Mucosa of descending colon (tissue), 3 donors: ENCODE results near the gene BCL2L1. TPM values are rescaled to one million over a fixed set of nuclear protein-coding genes. Genes with fewer than 3 reads are reported as not detected.

Experiments
- ATAC-seq: fragments of 200-7000 bp; cut with Tn5 transposase; one replicate; pipeline ENCODE4 v1.9.1; 2020; ENCODE audit warnings: mild to moderate bottlenecking, moderate library complexity
- DNase-seq, 3 donors: peaks; one replicate each; pipeline ENCODE4 v3.0.0-alpha.2; 2020
- H3K36me3 ChIP-seq: fragments of 200-600 bp; one replicate; pipeline ENCODE4 v1.8.0; 2021; ENCODE audit warnings: low read depth, mild to moderate bottlenecking
- H3K4me1 ChIP-seq: fragments of 200-600 bp; one replicate; pipeline ENCODE4 v1.8.0; 2021; ENCODE audit warnings: low read depth, mild to moderate bottlenecking
- H3K4me3 ChIP-seq: fragments of 200-600 bp; one replicate; pipeline ENCODE4 v1.8.0; 2021; ENCODE audit warnings: mild to moderate bottlenecking
- H3K9me3 ChIP-seq: fragments of 200-600 bp; one replicate; pipeline ENCODE4 v1.8.0; 2021; ENCODE audit warnings: mild to moderate bottlenecking
- intact Hi-C, 2 donors: fragments of 100-400 bp; cut with DNase I in 1 of 2; cut with micrococcal nuclease in 1 of 2; formaldehyde crosslinking; loops; one replicate each; pipeline versions ENCODE4 v1.11.0 to v1.11.1; 2022; cut with DNase I, micrococcal nuclease
- total RNA-seq, 3 donors: library from RNA; stranded (reverse); fragmentation: NEBNext Ultra II Directional in 2 of 3; extraction: Animal tissue kit (Norgen Biotek cat#: 25700) in 2 of 3; gene quantifications; one replicate each; pipeline versions ENCODE4 v1.2.1 to v1.2.4, GENCODE V29; 2021 to 2023
- TF ChIP-seq, protein P1 (sequence below): fragments of 200-600 bp; IDR thresholded peaks from one replicate; pipeline ENCODE4 v1.8.0; 2022; ENCODE audit warnings: antibody characterized with exemption, mild to moderate bottlenecking
- donor health status: DM: no; HTN: no; CAD: no; lungs with moderate emphysema.
- donor health status: DM: no; HTN: no; CAD: no.
- donor health status: DM: no; HTN: yes; CAD: no.

Gene BCL2L1
- total RNA-seq, 3 donors from 2014 or later, result 76.2 to 90.3 (median 78.1) TPM

DNA sequence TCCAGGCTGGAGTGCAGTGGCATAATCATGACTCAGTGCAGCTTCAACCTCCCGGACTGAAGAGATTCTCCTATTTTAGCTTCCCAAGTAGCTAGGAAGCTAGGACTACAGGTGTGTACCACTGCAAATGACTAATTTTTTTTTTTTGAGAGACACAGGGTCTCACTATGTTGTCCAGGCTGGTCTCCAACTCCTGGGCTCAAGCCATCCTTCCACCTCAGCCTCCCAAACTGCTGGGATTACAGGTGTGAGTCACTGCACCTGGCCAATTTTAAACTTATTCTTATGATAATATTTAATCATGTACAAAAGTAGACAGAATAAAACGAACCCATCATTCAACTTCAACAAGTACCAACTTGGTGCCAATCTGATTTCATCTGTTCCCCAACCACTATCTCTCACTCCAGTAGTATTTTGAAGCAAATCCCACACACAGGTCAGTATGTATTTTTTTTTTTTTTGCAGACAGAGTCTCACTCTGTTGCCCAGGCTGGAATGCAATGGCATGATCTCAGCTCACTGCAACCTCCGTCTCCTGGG lies 32.5 kb downstream of the BCL2L1 start:
- TF ChIP-seq, protein P1, sequence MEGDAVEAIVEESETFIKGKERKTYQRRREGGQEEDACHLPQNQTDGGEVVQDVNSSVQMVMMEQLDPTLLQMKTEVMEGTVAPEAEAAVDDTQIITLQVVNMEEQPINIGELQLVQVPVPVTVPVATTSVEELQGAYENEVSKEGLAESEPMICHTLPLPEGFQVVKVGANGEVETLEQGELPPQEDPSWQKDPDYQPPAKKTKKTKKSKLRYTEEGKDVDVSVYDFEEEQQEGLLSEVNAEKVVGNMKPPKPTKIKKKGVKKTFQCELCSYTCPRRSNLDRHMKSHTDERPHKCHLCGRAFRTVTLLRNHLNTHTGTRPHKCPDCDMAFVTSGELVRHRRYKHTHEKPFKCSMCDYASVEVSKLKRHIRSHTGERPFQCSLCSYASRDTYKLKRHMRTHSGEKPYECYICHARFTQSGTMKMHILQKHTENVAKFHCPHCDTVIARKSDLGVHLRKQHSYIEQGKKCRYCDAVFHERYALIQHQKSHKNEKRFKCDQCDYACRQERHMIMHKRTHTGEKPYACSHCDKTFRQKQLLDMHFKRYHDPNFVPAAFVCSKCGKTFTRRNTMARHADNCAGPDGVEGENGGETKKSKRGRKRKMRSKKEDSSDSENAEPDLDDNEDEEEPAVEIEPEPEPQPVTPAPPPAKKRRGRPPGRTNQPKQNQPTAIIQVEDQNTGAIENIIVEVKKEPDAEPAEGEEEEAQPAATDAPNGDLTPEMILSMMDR, result no peak
- H3K9me3 ChIP-seq, result no peaks in the 10 kb centered on the region
- no peaks in the 10 kb centered on the region for H3K36me3 ChIP-seq
- ATAC-seq (no peak), DNase-seq (no peak)
- intact Hi-C loops, result no loop called here
- no peak overlapping the region for H3K4me3 ChIP-seq
- H3K4me1 ChIP-seq, result peaks cover 24% of the 10 kb centered on the region

DNA sequence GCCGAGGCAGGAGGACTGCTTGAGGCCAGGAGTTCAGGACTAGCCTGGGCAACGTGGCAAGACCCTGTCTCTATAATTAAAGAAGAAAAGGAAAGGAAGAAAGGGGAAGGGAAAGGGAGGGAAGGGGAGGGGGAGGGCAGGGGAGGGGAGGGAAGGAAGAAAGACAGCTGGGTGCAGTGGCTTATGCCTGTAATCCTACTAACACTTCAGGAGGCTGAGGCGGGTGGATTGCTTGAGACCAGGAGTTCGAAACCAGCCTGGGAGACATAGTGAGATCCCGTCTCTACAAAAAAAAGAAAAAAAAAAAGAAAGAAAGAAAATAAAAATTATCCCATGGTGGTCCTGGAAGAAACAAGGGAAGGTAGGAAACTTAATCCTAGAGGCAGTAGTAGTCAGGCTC lies 33.5 kb downstream of the BCL2L1 start:
- ATAC-seq (no peak), DNase-seq (no peak)
- TF ChIP-seq, protein P1, result no peak
- Histone ChIP-seq H3K9me3 (no peaks in the 10 kb centered on the region), H3K36me3 (no peaks in the 10 kb centered on the region), H3K4me1 (peaks cover 23% of the 10 kb centered on the region), H3K4me3 (no peak overlapping the region)
- intact Hi-C loops, result no loop called here

DNA sequence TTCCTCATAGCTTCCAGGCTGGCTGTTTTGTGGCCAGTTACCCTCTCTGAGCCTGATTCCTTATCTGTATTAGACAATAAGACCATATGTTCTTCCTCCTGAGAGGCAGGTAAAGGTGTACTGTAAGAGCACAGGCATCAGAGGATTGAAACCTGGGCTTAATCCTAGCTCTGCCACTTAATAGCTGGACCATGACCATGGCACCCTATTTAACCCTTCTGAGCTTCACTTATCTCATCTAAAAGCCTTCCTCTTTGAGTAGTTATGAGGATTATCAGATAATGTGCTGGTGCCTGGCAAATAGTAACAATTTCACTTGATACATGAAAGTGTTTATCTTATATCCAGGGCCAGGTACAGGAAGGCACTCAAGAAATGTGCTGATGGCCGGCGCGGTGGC lies 34.9 kb downstream of the BCL2L1 start:
- no peak for ATAC-seq
- intact Hi-C loops, result no loop called here
- no peak for DNase-seq
- TF ChIP-seq, protein P1, result no peak
- peaks cover 19% of the 10 kb centered on the region for H3K4me1 ChIP-seq
- no peaks in the 10 kb centered on the region for H3K9me3 ChIP-seq
- H3K4me3 ChIP-seq, result no peak overlapping the region
- H3K36me3 ChIP-seq, result no peaks in the 10 kb centered on the region

DNA sequence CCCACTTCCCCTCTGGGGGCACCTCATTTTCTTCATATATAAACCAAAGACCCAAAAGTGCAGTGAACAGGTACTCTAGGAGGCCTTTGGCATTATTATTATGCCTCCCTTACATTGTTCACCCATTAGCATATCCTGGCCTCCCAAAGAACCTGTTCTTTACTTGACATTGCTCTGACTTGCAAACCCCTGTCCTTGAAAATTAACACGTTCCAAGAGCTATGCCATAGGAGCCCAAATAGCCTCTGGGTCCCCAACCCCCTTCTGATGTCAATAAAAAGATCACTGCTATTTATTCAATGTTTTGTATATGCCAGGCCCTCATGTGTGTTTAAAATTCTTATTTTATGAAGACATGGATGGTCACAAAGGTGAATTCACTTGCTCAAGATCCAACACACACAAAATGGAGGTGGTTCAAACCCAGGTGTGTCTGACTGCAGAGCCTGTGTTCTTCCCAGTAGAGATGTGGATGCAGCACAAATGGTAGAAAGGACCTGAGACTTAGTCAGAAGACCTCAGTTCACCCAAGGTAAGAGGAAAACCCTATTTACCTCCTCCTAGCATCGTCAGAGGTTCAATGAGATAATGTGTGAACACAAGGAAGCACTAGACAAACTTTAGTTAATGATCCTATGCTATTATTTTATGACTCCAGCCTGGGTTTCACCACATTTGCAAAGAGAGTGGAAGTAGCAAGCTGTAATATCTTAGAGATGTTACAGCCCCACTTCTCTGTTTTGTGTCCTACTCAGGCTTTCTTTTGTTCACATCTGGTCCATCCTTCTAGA lies 36.6 kb downstream of the BCL2L1 start:
- Histone ChIP-seq H3K4me3 (no peak overlapping the region), H3K36me3 (no peaks in the 10 kb centered on the region), H3K9me3 (no peaks in the 10 kb centered on the region), H3K4me1 (peaks cover 13% of the 10 kb centered on the region)
- ATAC-seq, result peak; percentile 90
- TF ChIP-seq, protein P1, result no peak
- no peak for DNase-seq
- intact Hi-C loops, result no loop called here

DNA sequence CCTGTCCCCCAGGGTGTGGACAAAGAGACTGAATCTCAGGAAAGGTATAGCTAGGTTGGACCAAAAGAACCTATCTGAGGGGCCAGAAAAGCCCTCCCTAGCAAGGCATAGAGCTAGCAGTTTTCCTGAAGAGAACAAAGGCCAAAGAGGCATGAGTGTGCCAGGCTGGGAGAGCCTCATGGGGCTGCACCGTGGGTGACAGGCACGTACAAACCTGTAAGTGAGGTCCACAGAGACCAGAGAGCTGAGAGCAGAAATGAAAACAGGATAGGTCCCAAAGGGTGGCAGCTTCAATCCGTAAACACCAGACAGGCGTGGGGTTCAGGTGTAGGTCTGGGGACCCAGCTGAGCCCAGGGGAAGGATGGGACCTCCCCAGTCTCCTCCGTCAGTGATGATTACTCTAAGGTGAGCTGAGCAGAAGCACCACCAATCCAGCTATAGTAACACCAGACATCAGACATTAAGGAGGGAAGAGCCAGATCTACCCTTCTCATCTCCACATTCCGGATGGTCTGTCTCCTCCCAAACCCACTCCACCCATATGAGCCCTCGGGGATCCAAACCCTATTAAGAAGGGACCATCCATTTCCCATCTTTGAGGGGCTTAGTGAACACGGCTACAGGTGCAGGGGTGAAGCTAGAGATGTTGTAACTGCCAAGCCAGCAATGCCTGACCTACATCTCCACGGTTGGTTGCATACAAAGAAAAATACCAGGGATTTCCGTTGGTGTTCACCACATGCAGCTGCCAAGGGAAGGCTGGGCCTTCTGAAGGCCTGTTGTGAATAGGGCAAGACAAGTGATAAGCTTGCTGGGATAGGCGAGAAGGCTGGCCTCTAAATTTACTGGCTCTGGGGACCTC lies 38.3 kb downstream of the BCL2L1 start:
- intact Hi-C loops, result no loop called here
- Histone ChIP-seq H3K9me3 (no peaks in the 10 kb centered on the region), H3K4me1 (peaks cover 13% of the 10 kb centered on the region), H3K4me3 (no peak overlapping the region), H3K36me3 (no peaks in the 10 kb centered on the region)
- DNase-seq (no peak), ATAC-seq (no peak)
- TF ChIP-seq, protein P1, result no peak
